GM18505 (cell line): ENCODE measurements around the gene ARHGAP32.

Experiments
- ATAC-seq: cut with Tn5 transposase; IDR thresholded peaks from one replicate; pipeline ENCODE4 v1.9.1; 2021; ENCODE audit not compliant: unreplicated experiment
- POLR2A ChIP-seq: IDR thresholded peaks from 4 replicates; pipeline ENCODE4 v1.6.1; 2011; ENCODE audit warnings: borderline replicate concordance; ENCODE audit not compliant: insufficient read depth, insufficient read length; ENCODE audit errors: extremely low read depth

The ARHGAP32 gene

DNA sequence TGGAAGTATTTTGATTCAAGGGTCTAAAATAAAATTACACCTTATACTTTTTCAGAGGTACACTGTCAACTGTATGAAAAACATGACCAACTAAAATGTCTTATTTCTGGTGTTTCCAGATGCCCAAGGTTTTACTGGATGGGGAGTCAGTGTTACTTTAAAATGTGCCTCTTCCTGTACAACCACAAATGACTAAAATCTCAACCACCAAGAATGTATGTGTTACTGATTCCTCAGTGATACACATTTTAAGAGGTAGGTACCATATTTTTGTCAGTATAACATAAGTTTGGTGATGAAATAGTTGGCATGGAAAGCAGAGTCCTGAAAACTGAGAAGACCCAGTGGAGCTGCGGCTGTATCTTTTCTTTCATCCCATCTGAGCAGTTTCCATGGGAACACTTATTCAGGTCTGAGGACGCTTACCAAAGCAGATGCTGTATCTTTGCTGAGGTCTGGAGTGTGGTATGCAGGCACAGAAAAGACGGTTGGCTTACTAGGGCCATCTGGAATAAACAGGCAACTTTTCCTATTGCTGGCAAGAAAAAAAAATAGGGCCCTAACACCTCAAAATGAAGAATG, 228.3 kb downstream of the ARHGAP32 start:
- no peak for ATAC-seq
- TF ChIP-seq POLR2A = no peak

DNA sequence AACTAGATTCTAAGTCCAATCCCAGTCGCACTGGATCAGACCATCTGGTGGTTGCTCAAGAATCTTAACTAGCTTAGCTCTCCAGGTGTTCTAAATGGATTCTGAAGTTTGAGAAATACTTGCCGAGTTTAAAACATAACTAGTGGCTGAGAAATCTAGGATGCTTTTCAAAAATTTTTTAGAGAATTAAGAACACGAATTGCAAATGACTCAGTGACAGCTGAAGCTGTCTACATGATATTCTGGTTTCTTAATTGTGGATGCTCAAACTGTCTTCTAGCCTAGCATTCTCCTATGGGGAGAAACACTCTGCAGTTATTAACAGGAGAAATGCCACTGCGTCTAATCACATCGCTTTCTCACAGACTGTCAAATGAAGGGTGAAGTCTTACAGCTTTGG, 229.2 kb downstream of the ARHGAP32 start:
- no peak for ATAC-seq
- TF ChIP-seq POLR2A = no peak

DNA sequence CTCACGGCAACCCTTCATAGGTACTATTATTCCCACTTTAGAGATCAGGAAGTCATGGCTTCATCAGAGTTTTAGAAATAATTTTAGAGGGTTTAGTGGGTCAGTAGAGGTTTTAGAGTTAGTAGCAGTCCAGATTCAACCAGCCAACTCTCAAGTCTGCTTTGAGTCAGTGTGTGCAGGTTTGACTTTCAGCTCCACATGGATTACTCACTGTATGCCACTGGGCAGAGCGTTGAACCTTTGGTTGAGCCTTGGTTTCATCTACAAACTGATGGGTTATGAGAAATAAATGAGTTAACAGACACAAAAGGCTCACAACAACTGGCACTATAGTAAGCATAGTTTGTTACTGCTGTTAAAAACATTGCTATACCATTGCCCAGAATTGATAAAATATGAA, 230.5 kb downstream of the ARHGAP32 start:
- ATAC-seq = no peak
- no peak for TF ChIP-seq POLR2A

GRCh38 chr11:128957202-128957482, 235.0 kb downstream of the ARHGAP32 start:
- no peak for ATAC-seq
- no peak for TF ChIP-seq POLR2A

DNA sequence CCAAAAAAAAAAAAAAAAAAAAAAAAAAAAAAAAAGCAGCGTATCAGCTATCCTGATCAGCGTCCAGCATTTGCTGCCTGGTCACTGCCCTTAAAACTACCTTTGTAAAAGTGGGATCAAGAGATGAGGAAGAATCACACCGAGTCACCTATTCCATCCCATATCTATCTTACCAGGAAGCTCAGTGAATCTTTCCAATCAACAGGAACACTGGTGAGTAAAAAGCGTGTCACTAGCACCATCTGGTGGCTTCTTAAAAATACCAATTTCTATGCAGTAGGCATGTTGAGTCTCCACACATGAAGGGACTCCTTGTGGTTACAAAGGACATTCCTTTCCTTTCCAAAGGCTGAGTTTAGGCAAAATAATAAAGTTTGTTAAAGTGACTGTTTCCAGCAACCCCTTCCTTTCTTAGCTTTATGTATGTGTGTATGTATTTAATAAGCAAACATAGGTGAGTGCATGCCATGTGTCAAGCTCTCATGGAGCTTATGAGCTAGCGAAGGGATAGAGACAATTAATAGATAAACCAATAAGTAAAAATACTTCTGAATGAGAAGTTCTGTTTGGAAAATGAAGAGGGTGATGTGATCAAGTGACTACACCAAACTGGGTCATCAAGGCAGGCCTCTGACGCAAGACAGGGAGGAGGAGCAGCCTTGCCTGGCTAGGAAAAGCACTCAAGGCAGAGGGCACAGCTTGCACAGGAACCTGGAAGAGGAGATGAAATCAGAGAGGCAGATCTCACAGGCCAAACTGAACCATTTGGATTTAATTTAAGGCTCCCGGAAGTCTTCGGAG, 235.5 kb downstream of the ARHGAP32 start:
- ATAC-seq = no peak
- TF ChIP-seq POLR2A = no peak

- no peak for TF ChIP-seq POLR2A
- ATAC-seq = no peak
Observed at GRCh38 chr11:128955636-128956035, 236.5 kb downstream of the ARHGAP32 start.

DNA sequence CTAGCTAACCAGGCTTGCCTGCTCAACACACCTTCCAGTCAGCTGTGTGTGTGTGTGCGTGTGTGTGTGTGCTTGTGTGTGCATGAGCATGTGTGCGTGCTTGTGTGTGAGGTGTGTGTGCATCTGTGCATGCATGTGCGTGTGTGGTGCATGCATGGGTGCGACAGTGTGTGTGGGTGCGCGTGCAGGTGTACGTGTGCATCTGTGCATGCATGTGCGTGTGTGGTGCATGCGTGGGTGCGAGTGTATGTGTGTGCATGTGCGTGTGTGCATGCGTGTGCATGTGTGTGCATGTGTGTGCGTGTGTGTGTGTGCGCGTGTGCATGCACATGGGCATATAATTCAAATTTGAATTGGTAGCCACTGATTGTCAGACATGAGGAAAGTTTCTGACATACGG, 239.0 kb downstream of the ARHGAP32 start:
- ATAC-seq = no peak
- TF ChIP-seq POLR2A = no peak

GRCh38 chr11:128949791-128950454, 242.2 kb downstream of the ARHGAP32 start:
- no peak for TF ChIP-seq POLR2A
- no peak for ATAC-seq

DNA sequence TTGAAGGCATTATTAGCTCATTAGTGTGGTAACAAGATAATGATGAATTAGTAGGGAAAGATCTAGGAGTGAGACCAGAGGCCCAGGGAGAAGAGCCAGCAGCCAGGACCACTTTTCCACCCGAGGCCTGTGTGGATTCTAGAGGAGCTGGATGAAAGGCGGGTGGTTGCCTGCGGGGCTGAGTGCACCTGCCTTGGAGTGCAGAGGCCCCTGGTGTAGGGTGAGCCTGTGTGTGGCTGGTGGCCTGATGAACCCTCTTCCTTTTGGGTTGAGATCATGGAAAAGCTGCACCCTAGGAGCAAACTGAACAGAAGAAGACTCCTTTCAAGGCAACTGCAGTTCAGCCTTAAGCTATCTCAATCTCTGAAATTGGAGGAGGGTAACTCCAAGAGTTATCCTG, 243.5 kb downstream of the ARHGAP32 start:
- TF ChIP-seq POLR2A = no peak
- no peak for ATAC-seq

DNA sequence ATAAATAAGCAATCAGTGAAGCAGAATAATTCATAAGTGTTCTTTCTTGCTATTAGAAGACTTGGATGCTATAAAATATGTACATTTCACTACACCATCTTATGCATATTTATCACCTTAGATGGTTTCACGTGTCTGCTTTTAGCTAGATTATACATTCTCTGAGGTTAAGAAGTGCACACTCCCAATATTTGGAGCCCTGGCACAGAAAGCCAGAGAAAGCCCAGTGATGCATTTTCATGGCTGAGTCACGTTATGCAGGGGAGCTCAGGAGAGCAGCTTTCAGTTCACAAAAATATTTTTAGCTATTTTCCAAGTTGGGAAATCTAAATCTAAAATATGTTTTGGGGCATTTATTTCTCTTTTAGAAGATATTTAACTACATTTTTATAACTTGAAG, 244.4 kb downstream of the ARHGAP32 start:
- ATAC-seq = no peak
- no peak for TF ChIP-seq POLR2A

GRCh38 chr11:128946648-128947047, 245.5 kb downstream of the ARHGAP32 start:
- no peak for ATAC-seq

GRCh38 chr11:128943428-128943976, 248.6 kb downstream of the ARHGAP32 start:
- no peak for ATAC-seq
- no peak for TF ChIP-seq POLR2A

More at GRCh38 chr11:128946648-128947047, 245.5 kb downstream of the ARHGAP32 start:
- TF ChIP-seq POLR2A = no peak

DNA sequence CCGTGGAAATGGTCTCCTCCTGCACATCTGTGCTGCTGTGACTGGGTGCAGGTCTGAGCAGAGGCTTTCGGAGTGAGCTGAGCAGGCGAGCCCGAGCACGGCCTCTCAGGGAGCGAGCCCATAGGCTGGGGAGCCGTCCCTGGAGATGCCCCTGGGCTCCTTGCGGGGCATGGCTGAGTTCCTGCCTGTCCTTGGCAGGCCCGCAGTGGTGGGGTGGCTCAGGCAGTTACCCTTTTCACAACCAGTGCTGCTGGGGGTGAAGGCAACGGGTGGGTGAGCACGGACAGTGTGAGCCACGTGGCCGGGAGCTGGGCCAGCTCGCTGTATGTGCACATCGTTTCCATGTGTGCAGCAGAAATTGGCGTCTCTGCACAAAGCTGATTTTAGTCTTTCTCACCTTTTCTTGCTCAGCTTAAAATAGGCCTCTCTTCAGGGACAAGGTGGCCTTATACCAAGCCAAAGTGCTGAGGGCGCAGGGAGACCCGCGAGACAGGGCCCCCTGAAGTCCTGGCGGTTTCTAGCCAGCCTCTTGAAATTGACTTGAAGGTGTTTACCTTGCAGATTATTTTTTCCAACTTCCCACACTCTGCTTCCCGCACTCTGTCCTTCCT, 249.2 kb downstream of the ARHGAP32 start, which contains the start of gene TP53AIP1:
TP53AIP1 (minus strand) TSS at position 55 of the 611 bp plus-strand sequence. CDS start 5,053 bp downstream, outside the sequence.
- ATAC-seq = no peak
- no peak for TF ChIP-seq POLR2A
